GM23248 (cell line): ENCODE data around the gene SF3B5. TPM values are rescaled to one million over a fixed set of nuclear protein-coding genes. Genes with fewer than 3 reads are reported as not detected.

Source experiments
- DNase-seq: peaks from one replicate; pipeline ENCODE4 v3.0.0-alpha.2; 2015
- H2AFZ ChIP-seq: fragments of 200-600 bp; sonication (generic); 2 replicates; pipeline ENCODE4 v1.6.1; 2016; ENCODE audit warnings: antibody characterized with exemption
- H3F3A ChIP-seq: fragments of 200-600 bp; sonication (generic); 2 replicates; pipeline ENCODE4 v1.6.1; 2016; ENCODE audit warnings: mild to moderate bottlenecking, antibody characterized with exemption, mixed run types; ENCODE audit not compliant: insufficient read depth
- H3K27ac ChIP-seq: fragments of 200-600 bp; sonication (generic); 2 replicates; pipeline ENCODE4 v1.5.1; 2016; ENCODE audit warnings: mild to moderate bottlenecking
- H3K27me3 ChIP-seq: fragments of 200-600 bp; sonication (generic); replicated peaks from 2 replicates; pipeline ENCODE4 v1.6.1; 2016; ENCODE audit warnings: mild to moderate bottlenecking; ENCODE audit not compliant: insufficient read depth
- H3K36me3 ChIP-seq: fragments of 200-600 bp; sonication (generic); 2 replicates; pipeline ENCODE4 v1.6.1; 2016; ENCODE audit warnings: low read depth, mild to moderate bottlenecking
- H3K4me1 ChIP-seq: fragments of 200-600 bp; sonication (generic); 2 replicates; pipeline ENCODE4 v1.6.1; 2016; ENCODE audit warnings: mild to moderate bottlenecking; ENCODE audit not compliant: insufficient read depth
- H3K4me2 ChIP-seq: fragments of 200-600 bp; sonication (generic); one replicate; pipeline ENCODE4 v1.6.1; 2016; ENCODE audit warnings: mild to moderate bottlenecking; ENCODE audit not compliant: unreplicated experiment
- H3K4me3 ChIP-seq: fragments of 200-600 bp; sonication (generic); 2 replicates; pipeline ENCODE4 v1.5.1; 2016; ENCODE audit warnings: mild to moderate bottlenecking
- H3K79me2 ChIP-seq: fragments of 200-600 bp; sonication (generic); 2 replicates; pipeline ENCODE4 v1.6.1; 2016; ENCODE audit warnings: mild to moderate bottlenecking; ENCODE audit not compliant: insufficient read depth
- H3K9ac ChIP-seq: fragments of 200-600 bp; sonication (generic); 2 replicates; pipeline ENCODE4 v1.6.1; 2016; ENCODE audit warnings: mild to moderate bottlenecking
- H3K9me2 ChIP-seq: fragments of 200-600 bp; sonication (generic); 2 replicates; pipeline ENCODE4 v1.6.1; 2016; ENCODE audit warnings: mixed run types, mild to moderate bottlenecking, moderate library complexity; ENCODE audit not compliant: insufficient read depth
- H3K9me3 ChIP-seq: fragments of 200-600 bp; sonication (generic); one replicate; pipeline ENCODE4 v1.6.1; 2017; ENCODE audit warnings: low read depth
- H4K20me1 ChIP-seq: fragments of 200-600 bp; sonication (generic); 2 replicates; pipeline ENCODE4 v1.6.0; 2016; ENCODE audit not compliant: insufficient read depth
- EZH2 ChIP-seq: fragments of 200-600 bp; sonication (generic); IDR thresholded peaks from 2 replicates; pipeline ENCODE4 v1.6.1; 2018; ENCODE audit warnings: antibody characterized with exemption, mild to moderate bottlenecking; ENCODE audit not compliant: insufficient read depth, poor library complexity, severe bottlenecking
- EZH2phosphoT487 ChIP-seq: fragments of 200-600 bp; sonication (generic); IDR thresholded peaks from 2 replicates; pipeline ENCODE4 v1.6.1; 2018; ENCODE audit warnings: antibody characterized with exemption, moderate library complexity, mild to moderate bottlenecking, low read depth; ENCODE audit not compliant: insufficient read depth
- WGBS, 2 experiments: methylation state at CpG; one replicate each; pipeline ENCODE4 v1.1.6; 2015 to 2017; ENCODE audit warnings: low lambda C conversion rate in 2 of 2, low coverage in 1 of 2; ENCODE audit errors: missing lambda C conversion rate in 2 of 2; 5-methylcytosine and 5-hydroxymethylcytosine counted together
- in situ Hi-C: fragments of 300-500 bp; cut with MboI; formaldehyde crosslinking; loops from 2 replicates; pipeline ENCODE4 v1.15.0; 2020
- polyA plus RNA-seq: library from polyadenylated mRNA; unstranded; fragments of >200 nt; fragmentation: Nextera tagmentation; extraction: Ambion mirVana; gene quantifications from 2 replicates; pipeline ENCODE4 v1.2.1, GENCODE V29; 2016
- total RNA-seq: library from RNA; depleted of rRNA; stranded (reverse); fragments of >200 nt; shearing (Covaris generic); gene quantifications from 2 replicates; pipeline ENCODE4 v1.2.3, GENCODE V29; 2014; rRNA removed

SF3B5 gene
- 131 and 137 TPM in 2 replicates for total RNA-seq
- polyA plus RNA-seq: 192 and 197 TPM in 2 replicates

DNA sequence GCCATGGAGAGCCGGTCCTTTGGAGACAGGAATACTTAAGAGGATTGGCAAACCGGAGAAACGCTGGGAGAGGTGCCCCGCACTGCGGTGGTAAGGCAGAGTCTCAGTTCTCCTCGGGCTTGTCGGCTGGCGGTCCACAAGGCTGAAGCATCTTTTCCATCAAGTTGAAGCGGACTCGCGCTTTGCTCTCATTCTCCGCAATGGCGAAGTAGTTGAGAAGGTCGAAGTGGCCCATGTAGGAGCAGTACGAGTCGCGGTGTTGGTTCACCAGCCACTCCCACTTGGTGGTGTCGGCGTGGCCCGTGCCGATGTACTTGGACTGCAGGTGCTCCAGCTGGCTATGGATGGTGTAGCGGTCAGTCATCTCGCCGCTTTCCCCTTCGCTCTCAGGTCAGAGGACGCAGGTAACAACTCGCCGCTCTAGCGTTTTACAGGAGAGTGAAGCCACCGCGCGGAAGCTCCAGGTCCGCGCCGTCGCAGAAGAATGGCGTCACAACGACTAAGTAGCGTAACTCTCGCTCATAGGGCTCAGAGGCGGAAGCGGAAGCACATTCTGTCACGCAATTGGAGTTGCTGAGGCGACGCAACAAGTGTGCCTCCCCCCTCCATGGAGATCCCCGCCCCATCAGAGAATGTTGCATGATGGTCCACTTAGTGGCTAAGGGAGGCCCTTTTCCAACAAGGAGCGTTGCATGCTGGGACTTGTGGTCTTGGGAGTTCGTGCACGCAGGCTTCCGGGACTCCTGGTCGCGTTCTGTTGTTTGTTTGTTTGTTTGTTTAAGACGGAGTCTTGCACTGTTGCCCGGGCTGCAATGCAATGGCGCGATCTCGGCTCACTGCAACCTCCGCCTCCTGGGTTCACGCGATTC is at the start of gene SF3B5:
Gene SF3B5, minus strand, starts transcription at position 440 of the 869 bp plus-strand sequence. Its CDS starts 76 bp downstream, at position 364.
- DNase-seq: peak; percentile 100
- H3K79me2 ChIP-seq: peaks cover 38% of the 10 kb centered on the region
- peak within 1 kb of the TSS; percentile 91 for H3K4me2 ChIP-seq
- H3K9ac ChIP-seq: peak within 1 kb of the TSS; percentile 88
- no peaks in the 10 kb centered on the region for H3K27me3 ChIP-seq
- H3K36me3 ChIP-seq: no peaks in the 10 kb centered on the region
- peak within 1 kb of the TSS; percentile 87 for H3K27ac ChIP-seq
- WGBS, 2 experiments: 1% methylated on average over 60 of the region's 60 CpGs
- peaks cover 6% of the 10 kb centered on the region; the same call in 1 of the 2 replicates for H3F3A ChIP-seq
- peaks cover 21% of the 10 kb centered on the region for H3K4me1 ChIP-seq
- no peaks in the 10 kb centered on the region for H3K9me3 ChIP-seq
- in situ Hi-C loops: loop anchor here (5.0 kb wide), 1 partner anchor 122 kb away; no protein-coding TSS in a partner anchor
- H4K20me1 ChIP-seq: no peaks in the 10 kb centered on the region
- no peaks in the 10 kb centered on the region for H3K9me2 ChIP-seq
- H3K4me3 ChIP-seq: peak within 1 kb of the TSS; percentile 95
- peak within 1 kb of the TSS; percentile 99 for H2AFZ ChIP-seq
- TF ChIP-seq EZH2: no peak
- no peak for TF ChIP-seq EZH2phosphoT487

DNA sequence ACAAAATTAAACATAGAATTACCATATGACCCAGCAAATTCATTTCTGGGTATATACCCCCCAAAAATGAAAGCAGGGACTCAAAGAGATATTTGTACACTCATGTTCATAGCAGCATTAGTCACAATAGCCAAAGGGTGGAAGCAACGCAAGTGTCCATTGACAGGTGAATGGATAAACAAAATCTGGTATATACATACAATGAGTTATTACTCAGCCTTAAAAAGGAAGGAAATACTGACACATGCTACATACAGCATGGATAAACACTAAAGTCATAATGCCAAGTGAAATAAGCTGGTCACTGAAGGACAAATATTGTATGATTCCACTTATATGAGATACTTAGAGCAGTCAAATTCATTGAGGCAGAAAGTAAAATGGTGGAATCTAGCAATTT is 49.6 kb upstream of the SF3B5 start:
- H3K4me1 ChIP-seq: no peaks in the 10 kb centered on the region
- no peak for DNase-seq
- H3K9me2 ChIP-seq: no peaks in the 10 kb centered on the region
- no peaks in the 10 kb centered on the region for H3K36me3 ChIP-seq
- H2AFZ ChIP-seq: no peak overlapping the region
- no peaks in the 10 kb centered on the region for H4K20me1 ChIP-seq
- no peaks in the 10 kb centered on the region for H3K27me3 ChIP-seq
- no peaks in the 10 kb centered on the region for H3K9me3 ChIP-seq
- H3K4me2 ChIP-seq: no peak overlapping the region
- WGBS, 2 experiments: 95% methylated on average over 1 of the region's 1 CpG
- H3K4me3 ChIP-seq: no peak overlapping the region
- in situ Hi-C loops: no loop called here
- TF ChIP-seq EZH2phosphoT487 (no peak), EZH2 (no peak)
- H3K9ac ChIP-seq: no peak overlapping the region
- no peaks in the 10 kb centered on the region for H3K79me2 ChIP-seq
- H3F3A ChIP-seq: peaks cover 10% of the 10 kb centered on the region; the same call in 1 of the 2 replicates
- H3K27ac ChIP-seq: no peak overlapping the region

DNA sequence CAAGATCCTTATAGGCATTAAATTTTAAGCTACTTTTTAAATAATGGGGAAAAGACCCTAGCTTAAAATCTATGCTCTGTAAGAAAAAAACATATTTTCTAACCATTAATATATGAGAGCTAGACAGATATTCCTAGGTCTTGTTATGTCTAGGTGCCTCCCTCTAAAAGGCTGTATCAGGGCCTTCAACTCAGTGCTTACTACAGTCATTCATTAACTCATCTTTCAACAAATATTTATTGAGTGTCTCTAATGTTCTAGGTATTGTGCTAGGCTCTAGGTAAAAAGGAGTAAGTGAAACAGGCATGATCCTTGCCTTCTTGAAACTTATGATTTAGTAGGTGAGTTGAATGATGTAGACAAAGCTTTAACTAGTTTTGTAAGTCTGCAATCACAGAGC is 48.5 kb upstream of the SF3B5 start:
- in situ Hi-C loops: no loop called here
- no peak for TF ChIP-seq EZH2phosphoT487
- TF ChIP-seq EZH2: no peak

DNA sequence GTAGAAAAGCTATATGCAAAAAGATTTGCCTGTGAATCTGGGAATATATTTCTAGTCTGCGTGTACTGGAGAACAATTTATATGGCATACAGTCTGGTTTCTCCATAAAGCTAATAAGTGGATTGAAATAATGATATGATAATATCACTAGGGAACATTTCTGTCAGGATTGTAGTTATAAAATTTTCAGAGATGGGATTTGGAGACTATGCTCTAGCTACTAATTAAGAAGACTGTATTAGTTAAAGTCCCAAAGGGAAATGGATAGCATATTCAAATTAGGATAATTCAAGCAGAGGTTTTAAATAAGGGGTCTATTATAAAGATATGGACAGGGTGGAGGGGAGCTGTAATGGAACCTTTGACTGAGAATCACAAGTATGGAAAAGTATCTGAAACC is 47.7 kb upstream of the SF3B5 start:
- no peak for TF ChIP-seq EZH2
- TF ChIP-seq EZH2phosphoT487: no peak
- Histone ChIP-seq H3K4me1 (no peaks in the 10 kb centered on the region), H3F3A (peaks cover 10% of the 10 kb centered on the region; the same call in 1 of the 2 replicates), H2AFZ (no peak overlapping the region), H3K9ac (no peak overlapping the region), H3K79me2 (no peaks in the 10 kb centered on the region), H4K20me1 (no peaks in the 10 kb centered on the region), H3K27me3 (no peaks in the 10 kb centered on the region), H3K36me3 (no peaks in the 10 kb centered on the region), H3K9me3 (no peaks in the 10 kb centered on the region), H3K4me3 (no peak overlapping the region), H3K9me2 (no peaks in the 10 kb centered on the region), H3K27ac (no peak overlapping the region), H3K4me2 (no peak overlapping the region)
- WGBS, 2 experiments: 89 to 92% methylated on average over 1 of the region's 1 CpG
- DNase-seq: no peak
- in situ Hi-C loops: no loop called here

More for the DNA sequence above, 48.5 kb upstream of the SF3B5 start:
- H3K4me1 ChIP-seq: no peaks in the 10 kb centered on the region
- H4K20me1 ChIP-seq: no peaks in the 10 kb centered on the region
- no peak overlapping the region for H2AFZ ChIP-seq
- H3K9me2 ChIP-seq: no peaks in the 10 kb centered on the region
- DNase-seq: no peak
- no peaks in the 10 kb centered on the region for H3K27me3 ChIP-seq
- H3K9ac ChIP-seq: no peak overlapping the region
- H3K79me2 ChIP-seq: no peaks in the 10 kb centered on the region
- H3K27ac ChIP-seq: no peak overlapping the region
- H3K4me2 ChIP-seq: no peak overlapping the region
- H3K9me3 ChIP-seq: no peaks in the 10 kb centered on the region
- H3F3A ChIP-seq: peaks cover 10% of the 10 kb centered on the region; the same call in 1 of the 2 replicates
- no peaks in the 10 kb centered on the region for H3K36me3 ChIP-seq
- no peak overlapping the region for H3K4me3 ChIP-seq
